ENCODE measurements around the gene CAPNS1. TPM values are rescaled to one million over a fixed set of nuclear protein-coding genes. Genes with fewer than 3 reads are reported as not detected.

The CAPNS1 gene
- total and polyA plus RNA-seq, 2 of the 13 experiments (the other 11 are each of a cell fraction or from before 2014, with no cell fraction given): 322 to 526 TPM

DNA sequence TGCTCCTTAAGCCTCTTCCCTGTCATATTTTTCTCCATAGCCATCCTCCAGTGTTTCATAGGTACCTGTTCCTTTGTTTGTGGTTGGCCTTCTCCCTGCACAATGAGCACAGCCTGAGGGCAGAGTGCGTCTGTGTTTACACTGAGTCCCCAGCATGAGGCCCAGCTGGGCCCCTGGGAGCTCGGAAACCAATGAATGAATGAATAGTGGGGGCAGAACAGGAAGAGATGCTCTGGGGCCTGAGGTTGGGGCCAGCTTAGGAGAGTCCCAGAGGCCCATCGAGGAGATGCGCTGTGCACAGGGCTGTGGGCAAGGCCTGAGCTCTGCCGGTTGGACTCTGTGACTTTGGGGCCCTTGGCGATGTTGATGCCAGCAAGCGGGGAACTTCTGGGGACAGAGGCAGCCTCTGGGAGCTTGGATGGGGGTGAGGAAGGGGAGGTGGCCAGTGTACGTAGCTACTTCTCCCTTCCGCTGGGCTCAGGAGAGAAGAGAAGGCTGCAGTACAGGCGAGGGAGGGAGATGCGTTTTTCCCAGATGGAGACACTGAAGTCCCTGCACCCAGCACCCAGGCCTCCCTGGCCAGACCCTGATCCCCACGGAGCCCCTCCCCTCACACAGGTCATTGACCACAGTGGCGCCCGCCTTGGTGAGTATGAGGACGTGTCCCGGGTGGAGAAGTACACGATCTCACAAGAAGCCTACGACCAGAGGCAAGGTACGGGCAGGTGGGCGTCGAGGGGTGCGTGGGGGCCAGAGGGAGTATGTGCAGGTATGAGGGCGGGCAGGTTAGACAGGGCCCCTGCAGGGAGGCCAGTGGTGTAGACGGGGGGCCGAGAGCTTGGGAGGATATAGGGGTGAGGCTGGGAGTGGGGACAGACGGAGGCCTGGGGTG is 19.5 kb upstream of the CAPNS1 start (continued):
- TF ChIP-seq ZNF709 (CRISPR knock-in tag; IDR thresholded peaks at IDR 0.05) (0 out of 2 replicates have a peak, but pooled peaks have one; percentile 34), ELF1 (CRISPR knock-in tag; IDR thresholded peaks at IDR 0.05) (peak; percentile 83), SMAD3 (CRISPR knock-in tag; IDR thresholded peaks at IDR 0.05) (peak; percentile 80; the same call in 1 of the 2 replicates), ZNF3 (CRISPR knock-in tag; IDR thresholded peaks at IDR 0.05) (no peak), JUNB (CRISPR knock-in tag; IDR thresholded peaks at IDR 0.05; ENCODE audit: borderline replicate concordance) (no peak; the same call in 1 of the 2 replicates), SKI (IDR thresholded peaks at IDR 0.05; ENCODE audit: partially characterized antibody) (peak; percentile 62), NR2F1 (CRISPR knock-in tag; IDR thresholded peaks at IDR 0.05) (0 out of 4 replicates have a peak, but pooled peaks of 1 of the 2 experiments have one; percentile 25), HHEX (CRISPR knock-in tag; IDR thresholded peaks at IDR 0.05) (peak; percentile 51; the same call in 1 of the 2 replicates), SOX6 (IDR thresholded peaks at IDR 0.05) (no peak), SOX6 (CRISPR knock-in tag; IDR thresholded peaks at IDR 0.05) (peak; percentile 98), ZNF780A (CRISPR knock-in tag; IDR thresholded peaks at IDR 0.05) (peak; percentile 22; the same call in 1 of the 2 replicates), MED1 (CRISPR knock-in tag; IDR thresholded peaks at IDR 0.05) (peak; percentile 72), ARNTL (CRISPR knock-in tag; IDR thresholded peaks at IDR 0.05) (peak; percentile 80), POLR2AphosphoS5 (IDR thresholded peaks at IDR 0.05; ENCODE audit: low read depth, low read length) (peak; percentile 77), GABPB1 (CRISPR knock-in tag; IDR thresholded peaks at IDR 0.05) (peak; percentile 72), ZNF747 (CRISPR knock-in tag; IDR thresholded peaks at IDR 0.05; ENCODE audit: borderline replicate concordance) (peak; percentile 78; the same call in 1 of the 2 replicates), KDM4B (CRISPR knock-in tag; IDR thresholded peaks at IDR 0.05) (peak; percentile 54; the same call in 1 of the 2 replicates), NR2F2 (IDR thresholded peaks at IDR 0.05; ENCODE audit: borderline replicate concordance, low read depth) (peak; percentile 61; the same call in 1 of the 2 replicates), HOXA3 (CRISPR knock-in tag; IDR thresholded peaks at IDR 0.05) (peak; percentile 78; the same call in 1 of the 2 replicates), KMT2B (CRISPR knock-in tag; IDR thresholded peaks at IDR 0.05) (peak; percentile 50; the same call in 1 of the 2 replicates), ZNF543 (CRISPR knock-in tag; IDR thresholded peaks at IDR 0.05) (peak; percentile 74; the same call in 1 of the 2 replicates), NCOA1 (CRISPR knock-in tag; IDR thresholded peaks at IDR 0.05) (0 out of 2 replicates have a peak, but pooled peaks have one; percentile 71)
- TF ChIP-seq, protein P1, sequence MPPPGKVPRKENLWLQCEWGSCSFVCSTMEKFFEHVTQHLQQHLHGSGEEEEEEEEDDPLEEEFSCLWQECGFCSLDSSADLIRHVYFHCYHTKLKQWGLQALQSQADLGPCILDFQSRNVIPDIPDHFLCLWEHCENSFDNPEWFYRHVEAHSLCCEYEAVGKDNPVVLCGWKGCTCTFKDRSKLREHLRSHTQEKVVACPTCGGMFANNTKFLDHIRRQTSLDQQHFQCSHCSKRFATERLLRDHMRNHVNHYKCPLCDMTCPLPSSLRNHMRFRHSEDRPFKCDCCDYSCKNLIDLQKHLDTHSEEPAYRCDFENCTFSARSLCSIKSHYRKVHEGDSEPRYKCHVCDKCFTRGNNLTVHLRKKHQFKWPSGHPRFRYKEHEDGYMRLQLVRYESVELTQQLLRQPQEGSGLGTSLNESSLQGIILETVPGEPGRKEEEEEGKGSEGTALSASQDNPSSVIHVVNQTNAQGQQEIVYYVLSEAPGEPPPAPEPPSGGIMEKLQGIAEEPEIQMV (CRISPR knock-in tag; IDR thresholded peaks at IDR 0.05; ENCODE audit: low read depth): peak; percentile 84; the same call in 1 of the 2 replicates
- TF ChIP-seq, protein P2, sequence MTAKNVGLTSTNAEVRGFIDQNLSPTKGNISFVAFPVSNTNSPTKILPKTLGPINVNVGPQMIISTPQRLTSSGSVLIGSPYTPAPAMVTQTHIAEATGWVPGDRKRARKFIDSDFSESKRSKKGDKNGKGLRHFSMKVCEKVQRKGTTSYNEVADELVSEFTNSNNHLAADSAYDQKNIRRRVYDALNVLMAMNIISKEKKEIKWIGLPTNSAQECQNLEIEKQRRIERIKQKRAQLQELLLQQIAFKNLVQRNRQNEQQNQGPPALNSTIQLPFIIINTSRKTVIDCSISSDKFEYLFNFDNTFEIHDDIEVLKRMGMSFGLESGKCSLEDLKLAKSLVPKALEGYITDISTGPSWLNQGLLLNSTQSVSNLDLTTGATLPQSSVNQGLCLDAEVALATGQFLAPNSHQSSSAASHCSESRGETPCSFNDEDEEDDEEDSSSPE (CRISPR knock-in tag; IDR thresholded peaks at IDR 0.05): peak; percentile 47; the same call in 1 of the 2 replicates
- TF ChIP-seq, protein P3, sequence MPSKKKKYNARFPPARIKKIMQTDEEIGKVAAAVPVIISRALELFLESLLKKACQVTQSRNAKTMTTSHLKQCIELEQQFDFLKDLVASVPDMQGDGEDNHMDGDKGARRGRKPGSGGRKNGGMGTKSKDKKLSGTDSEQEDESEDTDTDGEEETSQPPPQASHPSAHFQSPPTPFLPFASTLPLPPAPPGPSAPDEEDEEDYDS (CRISPR knock-in tag; IDR thresholded peaks at IDR 0.05): peak; percentile 84
- TF ChIP-seq, protein P4, sequence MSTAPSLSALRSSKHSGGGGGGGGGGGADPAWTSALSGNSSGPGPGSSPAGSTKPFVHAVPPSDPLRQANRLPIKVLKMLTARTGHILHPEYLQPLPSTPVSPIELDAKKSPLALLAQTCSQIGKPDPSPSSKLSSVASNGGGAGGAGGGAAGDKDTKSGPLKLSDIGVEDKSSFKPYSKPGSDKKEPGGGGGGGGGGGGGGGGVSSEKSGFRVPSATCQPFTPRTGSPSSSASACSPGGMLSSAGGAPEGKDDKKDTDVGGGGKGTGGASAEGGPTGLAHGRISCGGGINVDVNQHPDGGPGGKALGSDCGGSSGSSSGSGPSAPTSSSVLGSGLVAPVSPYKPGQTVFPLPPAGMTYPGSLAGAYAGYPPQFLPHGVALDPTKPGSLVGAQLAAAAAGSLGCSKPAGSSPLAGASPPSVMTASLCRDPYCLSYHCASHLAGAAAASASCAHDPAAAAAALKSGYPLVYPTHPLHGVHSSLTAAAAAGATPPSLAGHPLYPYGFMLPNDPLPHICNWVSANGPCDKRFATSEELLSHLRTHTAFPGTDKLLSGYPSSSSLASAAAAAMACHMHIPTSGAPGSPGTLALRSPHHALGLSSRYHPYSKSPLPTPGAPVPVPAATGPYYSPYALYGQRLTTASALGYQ (CRISPR knock-in tag; IDR thresholded peaks at IDR 0.05): peak; percentile 63; the same call in 1 of the 2 replicates

Measured in HepG2 (cell line).